Endothelial cell of coronary artery (primary cell): ENCODE results near the gene MICALL1. TPM values are rescaled to one million over a fixed set of nuclear protein-coding genes. Genes with fewer than 3 reads are reported as not detected.

Source experiments
- total RNA-seq: library from RNA; depleted of rRNA; stranded (reverse); fragments of >200 nt; gene quantifications from 2 replicates; pipeline ENCODE4 v1.2.3, GENCODE V29; 2014

MICALL1 gene
- 25.3 and 35.6 TPM in 2 replicates for total RNA-seq

GRCh38 chr22:37905534-37906363, at the start of gene MICALL1:
Gene MICALL1, plus strand, starts transcription at chr22:37906297. Its CDS starts 126 bp downstream, at chr22:37906423.

DNA sequence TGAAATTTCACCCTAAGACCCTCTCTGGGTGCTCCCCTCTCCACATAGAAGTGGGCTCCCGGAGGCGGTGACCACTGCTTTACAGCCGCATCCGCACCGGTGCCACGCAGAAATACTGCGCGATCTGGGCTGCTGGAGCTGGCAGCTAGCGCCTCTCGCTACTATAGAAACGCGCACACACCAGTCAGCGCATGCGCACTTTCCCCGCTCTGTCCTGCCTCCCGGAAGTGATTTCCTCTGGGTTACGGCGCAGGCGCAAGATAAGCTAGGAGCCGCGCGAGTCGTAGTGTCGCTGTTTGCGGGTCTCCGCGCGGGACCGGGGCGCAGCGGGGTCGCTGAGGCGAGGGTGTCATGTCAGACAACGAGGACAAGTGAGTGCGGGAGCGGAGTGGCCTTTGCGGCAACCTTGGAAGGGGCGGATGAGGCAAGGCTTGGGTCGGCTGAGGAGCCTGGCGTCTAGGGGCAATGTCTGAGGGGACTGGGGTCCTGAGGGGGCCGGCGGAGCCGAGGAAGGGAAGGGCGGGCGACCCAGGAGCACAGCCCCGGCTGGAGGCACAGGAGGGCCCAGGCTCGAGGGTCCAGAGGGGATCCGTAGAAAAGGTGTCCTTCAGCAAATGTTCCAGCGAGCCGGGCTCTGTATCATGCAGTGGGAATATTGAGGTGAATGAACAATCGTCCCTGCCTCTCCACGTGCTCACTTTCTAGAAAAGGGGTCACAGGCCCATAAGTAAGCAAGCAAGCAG, 47.5 kb downstream of the MICALL1 start, which contains the start of the genes C22orf23 and POLR2F:
Gene C22orf23, minus strand, starts transcription at position 165 of the 743 bp plus-strand sequence. CDS start 452 bp downstream, outside the sequence.
Gene POLR2F, plus strand, starts transcription at position 263 of the 743 bp plus-strand sequence. Its CDS starts 89 bp downstream, at position 352.

DNA sequence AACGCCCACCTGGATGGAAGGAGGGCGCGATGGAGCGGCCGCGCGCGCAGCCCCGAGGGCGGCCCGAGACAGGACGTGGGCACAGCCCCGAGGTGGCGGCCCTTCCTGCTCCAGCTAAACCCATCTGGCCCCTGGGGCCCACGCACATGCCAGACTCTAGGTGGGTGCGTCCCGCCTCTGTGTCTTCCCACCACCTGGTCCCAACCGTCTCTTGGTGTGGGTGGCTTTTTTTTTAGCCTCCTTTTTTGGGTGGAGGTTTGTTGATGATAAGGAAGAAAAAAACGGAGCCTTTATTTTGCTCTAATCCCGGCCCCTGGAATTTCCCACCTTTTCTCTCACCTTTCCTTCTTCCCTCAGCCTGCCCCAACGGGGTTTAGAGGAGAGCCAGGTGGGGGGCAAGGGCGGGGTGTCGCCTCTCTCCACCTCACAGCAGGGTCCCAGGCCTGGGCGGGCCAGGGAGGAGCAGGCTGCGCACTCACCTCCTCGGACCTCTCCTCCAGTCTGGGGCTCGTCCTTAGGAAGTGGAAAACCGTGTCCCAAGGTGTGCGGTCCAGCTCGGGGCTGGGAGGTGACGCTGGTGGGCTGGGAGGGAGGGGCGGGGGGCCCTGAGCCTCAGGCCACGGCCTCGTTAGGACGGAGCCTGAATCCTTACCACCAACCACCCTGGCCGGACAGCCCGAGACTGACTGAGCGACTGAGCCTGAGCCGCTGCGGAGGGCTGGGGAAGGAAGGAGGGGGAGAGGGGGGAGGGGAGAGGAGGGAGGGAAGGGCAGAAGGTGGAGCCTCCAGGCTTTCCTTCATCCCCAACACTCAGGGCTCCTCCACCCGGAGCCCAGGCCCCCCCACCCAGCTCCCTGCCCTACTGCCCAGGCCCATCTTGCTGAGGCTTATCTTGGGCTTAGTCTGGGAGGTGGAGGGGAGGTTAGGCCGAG, 78.0 kb downstream of the MICALL1 start, which contains the start of gene SOX10:
Gene SOX10, minus strand, starts transcription at position 696 of the 932 bp plus-strand sequence. CDS start 771 bp downstream, outside the sequence.

Other genes with a start within 250 kb of the MICALL1 start
- 7.2 and 7.4 TPM in 2 replicates for gene PDXP, start 247.6 kb upstream of the MICALL1 start, total RNA-seq
- 7,806 and 8,155 TPM in 2 replicates for gene LGALS1, start 230.7 kb upstream of the MICALL1 start, total RNA-seq
- 26.7 and 37.4 TPM in 2 replicates for gene NOL12, start 220.0 kb upstream of the MICALL1 start, total RNA-seq
- 82.5 and 105 TPM in 2 replicates for gene TRIOBP, start 209.2 kb upstream of the MICALL1 start, total RNA-seq
- gene GCAT, start 98.4 kb upstream of the MICALL1 start, total RNA-seq: 18.5 and 31.3 TPM in 2 replicates
- gene GALR3, start 82.9 kb upstream of the MICALL1 start, total RNA-seq: not detected in 2 replicates
- gene ANKRD54, start 62.0 kb upstream of the MICALL1 start, total RNA-seq: 22.9 and 31.6 TPM in 2 replicates
- 340 and 346 TPM in 2 replicates for gene EIF3L, start 56.9 kb upstream of the MICALL1 start, total RNA-seq
- 0.19 and 0.27 TPM in 2 replicates for gene C22orf23, start 47.3 kb downstream of the MICALL1 start, total RNA-seq
- gene POLR2F, start 47.4 kb downstream of the MICALL1 start, total RNA-seq: 85.0 and 90.1 TPM in 2 replicates
- gene SOX10, start 78.3 kb downstream of the MICALL1 start, total RNA-seq: not detected in 2 replicates
- gene PICK1, start 151.1 kb downstream of the MICALL1 start, total RNA-seq: 8.5 and 10.0 TPM in 2 replicates
- gene SLC16A8, start 177.9 kb downstream of the MICALL1 start, total RNA-seq: 0.28 TPM in 1 of 2 replicates, not detected in the other
- 0.09 and 0.28 TPM in 2 replicates for gene BAIAP2L2, start 204.4 kb downstream of the MICALL1 start, total RNA-seq